Measurements from ENCODE around the gene GRHL1.

GRHL1 gene

DNA sequence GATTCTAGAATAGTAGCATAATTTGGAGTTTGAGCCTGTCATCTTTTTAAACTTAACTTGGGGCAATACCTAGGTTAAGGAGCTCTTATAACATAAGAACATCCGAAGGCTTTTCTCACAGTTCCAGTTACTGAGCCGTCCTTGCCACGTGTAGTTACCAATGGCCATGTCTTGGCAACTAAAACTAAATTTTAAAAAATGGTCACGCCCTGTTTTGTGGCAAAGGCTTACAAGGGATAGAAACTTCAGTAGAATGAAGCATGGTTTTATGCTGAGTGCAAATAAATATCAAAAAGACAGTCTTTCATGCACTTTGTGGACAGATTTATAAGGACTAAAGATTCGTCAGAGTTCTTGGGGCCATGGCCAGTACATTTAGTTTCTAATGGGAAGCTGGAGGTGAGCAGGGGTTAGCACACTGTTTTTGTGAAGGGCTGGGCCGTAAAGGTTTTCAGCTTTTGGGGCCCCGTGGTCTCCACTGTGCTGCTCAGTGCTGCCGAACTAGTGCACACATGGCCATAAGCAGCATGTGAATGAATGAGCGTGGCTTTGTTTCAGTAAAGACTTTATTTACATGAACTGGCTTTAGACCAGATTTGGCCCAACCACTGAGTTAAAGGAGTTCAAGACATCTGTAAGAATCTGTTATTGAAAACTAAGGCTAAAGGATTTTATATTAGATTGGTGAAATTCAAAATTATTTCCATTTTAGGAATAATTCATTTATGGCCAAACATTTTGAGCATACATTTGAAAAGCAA lies 41.1 kb downstream of the GRHL1 start:
- no peak for DNase-seq (ENCODE audit: low read depth in 2 of 3, low spot score in 1 of 3)

DNA sequence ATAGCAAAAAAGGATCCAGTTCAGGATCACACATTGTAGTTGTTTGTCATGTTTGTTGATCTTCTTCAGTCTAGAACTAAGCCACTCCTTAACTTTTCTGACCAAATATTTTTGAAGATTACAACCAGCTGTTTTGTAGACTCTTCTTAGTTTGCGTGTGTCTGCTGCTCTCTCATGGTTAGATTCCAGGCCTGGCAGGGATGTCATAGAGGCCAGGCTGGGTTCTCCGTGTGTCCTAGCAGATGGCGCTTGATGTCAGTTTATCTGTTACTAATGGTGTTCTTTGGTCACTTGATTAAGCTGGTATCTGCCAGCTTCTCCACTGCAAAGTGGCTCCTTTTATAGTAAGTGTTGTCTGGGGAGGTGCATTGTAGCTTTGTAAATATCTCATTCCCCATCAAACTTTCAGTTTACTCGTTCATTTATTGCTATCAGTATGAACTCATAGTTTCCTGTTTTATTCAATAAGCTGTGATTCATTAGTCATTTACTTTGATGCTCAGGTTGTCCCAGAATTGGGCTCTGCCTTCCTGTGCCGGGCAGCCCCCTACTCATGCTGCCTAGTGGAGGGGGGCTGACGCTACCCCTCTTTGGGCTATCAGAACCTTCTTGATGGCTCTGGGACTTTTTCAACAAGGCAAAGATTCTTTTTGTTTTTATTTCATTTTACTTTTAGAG lies 42.1 kb downstream of the GRHL1 start:
- DNase-seq (ENCODE audit: low read depth in 2 of 3, low spot score in 1 of 3) = no peak

DNA sequence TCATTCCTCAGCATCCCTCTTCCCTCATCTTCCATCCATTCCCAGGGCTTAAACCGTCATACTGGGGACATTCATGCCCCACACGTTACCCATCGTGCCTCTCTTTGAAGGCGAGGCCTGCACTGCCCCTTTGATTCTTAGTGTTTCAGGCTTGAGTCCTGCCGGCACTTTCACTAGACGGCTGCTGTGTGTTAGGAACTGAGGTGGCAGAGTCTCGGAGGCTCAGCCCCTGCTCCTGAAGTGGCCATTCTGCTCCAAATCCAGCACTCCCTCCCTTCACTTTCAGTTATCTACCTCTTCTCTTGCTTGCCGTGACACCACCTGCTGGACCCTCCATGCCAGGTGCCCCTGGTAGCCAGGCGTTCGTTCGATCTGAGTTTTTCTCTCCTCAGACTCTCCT lies 43.0 kb downstream of the GRHL1 start:
- no peak for DNase-seq (ENCODE audit: low read depth in 2 of 3, low spot score in 1 of 3)

DNA sequence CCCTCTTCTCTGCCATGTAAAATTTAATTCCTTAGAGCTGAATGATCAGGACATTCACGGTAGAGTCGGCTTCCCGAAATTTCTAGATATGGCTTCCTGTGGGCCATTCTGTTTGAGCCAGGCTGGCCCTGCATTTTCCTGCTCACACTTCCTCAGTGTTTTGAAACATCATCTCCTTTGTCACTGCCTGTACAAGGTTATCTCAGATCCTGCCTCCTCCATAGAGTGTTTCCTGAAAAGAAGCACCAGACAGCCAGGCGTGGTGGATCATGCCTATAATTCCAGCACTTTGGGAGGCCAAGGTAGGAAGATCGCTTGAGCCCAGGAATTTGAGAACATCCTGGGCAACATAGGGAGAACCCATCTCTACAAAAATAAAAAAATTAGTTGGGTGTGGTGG lies 43.6 kb downstream of the GRHL1 start:
- DNase-seq (ENCODE audit: low read depth in 2 of 3, low spot score in 1 of 3) = no peak

DNA sequence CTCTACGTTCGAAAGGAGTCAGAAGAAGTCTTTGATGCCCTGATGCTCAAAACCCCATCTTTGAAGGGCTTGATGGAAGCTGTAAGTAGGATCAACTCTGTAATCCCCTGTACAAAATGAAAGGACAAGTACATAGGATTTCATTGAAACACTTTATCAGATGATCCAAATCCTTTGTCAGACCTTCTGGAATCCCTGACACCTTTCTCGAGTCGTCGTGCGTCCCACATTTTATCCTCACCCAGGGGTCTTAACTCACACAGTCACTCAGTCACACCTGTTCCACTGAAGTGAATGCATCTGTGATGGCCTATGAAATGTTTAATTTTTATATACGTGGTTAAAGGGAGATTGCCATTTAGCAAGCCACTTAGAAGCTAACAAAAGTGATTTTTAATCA lies 44.8 kb downstream of the GRHL1 start:
- DNase-seq (ENCODE audit: low read depth in 2 of 3, low spot score in 1 of 3) = no peak

DNA sequence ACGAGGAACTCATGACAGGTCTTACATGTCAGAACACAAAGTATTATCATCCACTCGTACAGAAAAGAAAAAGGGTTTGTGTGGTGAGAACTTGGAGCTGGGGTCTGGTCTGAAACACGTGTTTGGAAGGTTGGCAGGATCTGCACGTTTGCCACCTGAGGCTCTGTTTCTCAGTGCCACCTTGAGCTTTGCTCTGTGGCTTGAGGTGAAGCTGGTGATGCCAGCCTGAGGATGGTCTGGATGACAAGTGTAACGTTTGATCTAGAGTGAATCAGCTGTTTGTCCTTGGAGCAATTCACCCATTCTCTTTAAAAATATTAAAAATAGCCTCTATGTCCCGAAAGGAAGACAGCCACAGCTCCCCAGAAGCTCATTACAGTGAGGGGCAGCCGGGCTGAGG lies 46.4 kb downstream of the GRHL1 start:
- DNase-seq (ENCODE audit: low read depth in 2 of 3, low spot score in 1 of 3) = no peak

DNA sequence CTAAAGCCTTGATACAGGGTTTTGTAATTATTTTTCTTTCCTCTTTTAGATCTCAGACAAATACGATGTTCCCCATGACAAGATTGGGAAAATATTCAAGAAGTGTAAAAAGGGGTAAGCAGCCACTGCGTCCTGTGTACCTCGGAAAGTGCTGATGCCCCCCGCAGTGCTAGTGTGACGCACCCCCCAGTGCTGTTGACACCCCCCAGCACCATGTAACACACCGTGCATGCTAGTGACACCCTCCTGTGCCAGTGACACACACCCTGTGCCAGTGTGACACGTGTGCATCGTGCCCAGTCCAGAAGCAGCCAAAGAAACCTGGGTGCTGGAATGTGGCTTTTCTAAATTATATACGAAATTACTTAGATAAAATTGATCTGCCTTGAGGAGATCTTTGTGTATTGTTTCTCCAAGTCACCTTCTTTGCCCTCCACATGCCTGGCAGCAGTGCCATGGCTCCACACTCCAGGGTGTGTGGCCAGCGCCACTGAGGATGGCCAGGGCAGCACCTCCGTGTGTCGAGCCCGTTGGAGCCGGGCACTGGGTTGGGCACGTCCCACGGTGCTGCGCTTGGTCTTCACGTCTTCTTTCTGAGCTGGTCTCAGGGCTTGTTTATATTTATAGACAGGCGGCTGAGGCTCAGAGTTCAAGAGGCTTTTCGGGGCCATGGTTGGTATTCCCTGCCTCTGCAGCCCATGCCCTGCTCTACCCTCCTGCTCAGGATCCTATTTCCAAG lies 47.6 kb downstream of the GRHL1 start:
- no peak for DNase-seq (ENCODE audit: low read depth in 2 of 3, low spot score in 1 of 3)

DNA sequence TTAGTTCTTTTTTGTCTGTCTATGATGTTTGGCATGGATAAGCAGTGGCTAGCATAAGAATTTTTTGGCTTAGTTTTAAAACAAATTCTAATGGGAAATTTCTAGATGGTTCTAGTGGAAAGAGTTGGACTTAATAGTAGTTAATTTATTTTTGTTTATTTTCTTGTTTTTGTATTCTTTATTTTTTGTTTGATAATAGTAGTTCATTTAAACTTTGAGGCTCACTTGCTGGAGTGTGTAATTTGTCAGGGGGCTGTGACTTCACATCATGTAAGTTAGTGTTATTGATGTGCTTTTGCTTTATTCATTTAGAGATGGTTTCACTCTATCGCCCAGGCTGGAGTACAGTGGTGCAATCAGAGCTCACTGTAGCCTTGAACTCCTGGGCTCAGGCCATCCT lies 48.2 kb downstream of the GRHL1 start:
- no peak for DNase-seq (ENCODE audit: low read depth in 2 of 3, low spot score in 1 of 3)

DNA sequence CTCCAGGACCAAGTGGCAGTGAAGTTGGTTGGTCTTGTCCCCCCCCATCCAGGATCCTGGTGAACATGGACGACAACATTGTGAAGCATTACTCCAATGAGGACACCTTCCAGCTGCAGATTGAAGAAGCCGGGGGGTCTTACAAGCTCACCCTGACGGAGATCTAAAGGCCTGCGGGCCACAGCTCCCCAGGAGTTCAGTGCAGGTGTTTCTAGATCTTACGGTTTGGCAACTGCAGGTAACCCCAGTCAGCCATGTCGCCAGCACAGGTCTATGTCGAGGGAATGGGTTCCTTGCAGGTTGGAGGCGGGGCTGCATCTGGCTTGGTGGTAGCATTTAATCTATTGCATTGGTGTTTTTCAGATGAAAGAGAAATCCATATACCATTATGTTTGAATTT lies 49.0 kb downstream of the GRHL1 start:
- DNase-seq (ENCODE audit: low read depth in 2 of 3, low spot score in 1 of 3) = no peak

DNA sequence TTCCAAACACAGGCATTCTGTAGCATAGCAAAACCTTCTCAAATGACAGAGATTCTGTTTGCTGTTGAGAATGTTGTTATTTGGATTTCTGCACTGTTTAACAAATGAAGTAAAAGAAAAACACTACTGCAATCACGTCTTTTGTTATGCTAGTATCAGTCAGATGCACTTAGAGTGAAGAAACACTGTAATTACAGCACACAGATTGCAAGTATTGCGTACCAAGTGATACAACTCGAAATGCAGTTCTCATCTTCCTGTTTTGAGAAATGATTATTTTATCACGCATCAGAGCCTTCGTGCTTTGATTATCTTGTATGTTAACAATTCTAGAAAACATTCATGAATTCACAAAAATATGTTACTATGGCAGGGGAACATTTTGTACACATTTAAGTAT lies 50.1 kb downstream of the GRHL1 start:
- no peak for DNase-seq (ENCODE audit: low read depth in 2 of 3, low spot score in 1 of 3)

DNA sequence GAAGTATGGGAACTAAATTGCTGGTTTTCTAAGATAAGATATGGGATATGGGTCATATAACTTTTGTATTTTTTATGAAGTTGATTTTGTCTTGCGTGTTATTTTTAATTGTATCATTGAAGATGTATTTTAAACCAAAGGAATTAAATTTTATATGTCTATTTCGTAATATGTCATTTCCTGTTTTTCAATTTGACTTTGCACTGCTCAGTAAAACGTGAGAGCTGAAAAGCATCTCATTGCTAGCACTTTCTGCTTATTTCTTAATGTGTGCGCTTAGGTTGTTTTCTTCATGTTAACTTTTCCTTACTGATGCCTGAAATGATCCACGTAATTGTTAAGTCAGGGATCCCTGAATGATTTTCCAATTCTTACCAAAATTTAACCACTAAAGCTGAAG lies 50.6 kb downstream of the GRHL1 start:
- no peak for DNase-seq (ENCODE audit: low read depth in 2 of 3, low spot score in 1 of 3)

DNA sequence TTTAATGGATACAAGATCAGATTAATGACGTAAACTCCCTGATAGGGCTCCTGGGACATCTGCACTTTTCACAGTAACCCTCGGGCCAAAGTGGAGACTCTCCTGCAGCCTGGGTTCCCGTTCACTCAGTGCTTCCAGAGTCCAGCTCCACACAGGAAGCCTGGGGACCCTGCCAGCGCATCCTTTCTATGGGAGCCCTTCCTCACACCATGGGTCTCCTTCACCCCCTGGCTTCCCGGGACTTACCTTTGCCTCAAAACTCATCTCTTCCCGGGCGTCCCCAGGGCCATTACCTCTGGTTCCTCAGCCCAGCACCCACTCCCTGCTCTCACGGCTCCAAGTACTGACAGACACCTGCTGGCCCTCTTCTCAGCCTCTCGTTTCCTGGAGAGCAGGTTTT lies 51.2 kb downstream of the GRHL1 start:
- DNase-seq (ENCODE audit: low read depth in 2 of 3, low spot score in 1 of 3) = no peak

DNA sequence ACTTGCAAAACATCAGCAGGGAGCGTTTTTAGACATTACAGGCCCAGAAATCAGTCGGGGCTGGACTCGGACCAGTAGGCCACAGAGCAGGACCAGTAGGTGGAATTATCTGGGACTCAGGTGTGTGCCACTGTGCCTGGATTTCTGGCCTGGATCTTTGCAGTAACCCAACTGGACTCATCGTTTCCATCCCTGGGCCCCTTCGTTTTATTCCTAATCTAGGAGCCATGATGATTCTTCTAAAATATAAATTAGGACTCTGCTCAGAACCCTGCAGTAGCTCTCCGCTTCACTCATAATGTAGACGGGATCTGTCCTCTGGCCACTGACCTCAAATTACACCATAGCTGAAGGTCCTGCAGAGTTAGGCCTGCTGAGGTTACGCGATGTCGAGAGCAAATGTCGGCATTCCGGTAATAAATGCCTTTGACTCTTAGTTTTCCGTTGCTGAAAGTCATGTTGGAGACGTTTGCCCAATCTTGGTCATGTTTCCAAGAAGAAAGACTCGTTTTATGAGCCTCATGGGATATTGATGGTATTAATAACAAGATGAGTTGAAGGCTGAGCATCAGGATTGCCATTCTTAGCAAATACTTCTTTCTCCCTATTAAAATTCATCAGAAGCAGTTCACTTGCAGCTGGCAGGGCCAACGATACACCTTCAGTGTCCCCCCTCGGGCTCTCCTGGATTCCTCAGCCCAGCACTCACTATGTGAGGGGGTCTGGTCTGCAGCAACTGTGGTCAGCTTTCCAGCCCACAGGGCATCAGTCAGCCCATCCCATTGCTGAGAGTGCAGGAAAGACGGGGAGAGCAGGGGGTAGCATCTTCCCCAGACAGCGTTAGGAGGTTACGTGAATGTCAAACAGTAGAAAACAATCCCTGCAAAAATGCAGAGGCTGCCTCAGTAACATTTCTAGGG lies 52.0 kb downstream of the GRHL1 start:
- no peak for DNase-seq (ENCODE audit: low read depth in 2 of 3, low spot score in 1 of 3)

DNA sequence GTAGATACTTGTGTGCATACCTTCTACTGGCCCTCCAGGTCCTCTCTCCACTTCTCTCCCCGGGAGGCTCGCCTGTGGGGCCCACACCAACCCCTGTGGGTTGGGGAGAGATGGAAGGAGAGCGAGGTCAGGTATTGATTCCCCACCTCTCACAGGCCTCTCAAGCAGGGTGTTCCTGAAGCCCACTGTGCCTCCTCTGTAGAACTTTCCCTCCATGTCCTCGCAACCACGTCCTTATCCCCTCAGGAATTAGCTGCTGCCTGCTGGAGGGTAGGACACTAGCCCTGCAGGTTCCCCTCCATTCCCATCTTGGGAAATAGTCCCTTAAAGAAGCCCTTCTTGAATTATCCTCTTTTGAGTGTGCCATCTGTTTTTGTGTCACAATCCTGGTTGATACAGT lies 52.9 kb downstream of the GRHL1 start:
- DNase-seq (ENCODE audit: low read depth in 2 of 3, low spot score in 1 of 3) = no peak

DNA sequence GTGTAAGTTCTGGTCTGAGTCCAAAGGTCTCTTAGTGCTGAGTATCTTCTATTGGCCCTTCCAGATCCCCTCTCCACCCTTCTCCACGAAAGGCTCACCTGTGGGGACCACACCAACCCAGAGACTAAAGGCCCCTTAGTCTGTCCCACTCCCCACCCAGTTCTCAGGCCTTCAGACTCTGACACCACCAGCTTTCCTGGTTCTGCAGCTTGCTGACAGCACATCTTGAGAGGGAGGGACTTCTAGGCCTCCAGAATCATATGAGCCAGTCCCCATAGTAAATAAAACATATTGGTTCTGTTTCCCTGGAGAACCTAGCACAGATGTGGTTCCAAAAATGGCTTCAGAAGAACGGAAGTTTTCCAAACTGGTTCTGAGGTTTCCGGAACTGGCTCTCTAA lies 53.3 kb downstream of the GRHL1 start:
- no peak for DNase-seq (ENCODE audit: low read depth in 2 of 3, low spot score in 1 of 3)

DNA sequence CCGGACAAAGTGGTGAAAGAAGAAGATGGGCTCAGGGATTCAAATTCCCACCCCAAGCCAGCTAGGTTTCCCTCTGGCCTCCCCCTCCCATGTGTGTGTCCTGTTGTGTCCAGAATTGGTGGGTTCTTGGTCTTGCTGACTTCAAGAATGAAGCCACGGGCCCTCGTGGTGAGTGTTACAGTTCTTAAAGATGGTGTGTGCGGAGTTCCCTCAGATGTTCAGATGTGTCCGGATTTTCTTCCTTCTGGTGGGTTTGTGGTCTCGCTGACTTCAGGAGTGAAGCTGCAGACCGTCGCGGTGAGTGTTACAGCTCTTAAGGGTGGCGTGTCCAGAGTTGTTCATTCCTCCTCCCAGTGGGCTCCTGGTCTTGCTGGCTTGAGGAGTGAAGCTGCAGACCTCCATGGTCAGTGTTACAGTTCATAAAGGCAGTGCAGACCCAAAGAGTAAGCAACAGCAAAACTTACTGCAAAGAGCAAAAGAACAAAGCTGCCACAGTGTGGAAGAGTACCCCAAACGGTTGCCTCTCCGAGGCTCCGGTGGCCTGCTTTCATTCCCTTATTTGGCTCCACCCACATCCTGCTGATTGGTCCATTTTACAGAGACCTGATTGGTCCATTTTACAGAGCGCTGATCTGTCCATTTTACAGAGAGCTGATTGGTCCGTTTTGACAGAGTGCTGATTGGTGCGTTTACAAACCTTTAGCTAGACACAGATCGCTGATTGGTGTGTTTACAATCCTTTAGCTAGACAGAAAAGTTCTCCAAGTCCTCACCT lies 54.2 kb downstream of the GRHL1 start:
- no peak for DNase-seq (ENCODE audit: low read depth in 2 of 3, low spot score in 1 of 3)

DNA sequence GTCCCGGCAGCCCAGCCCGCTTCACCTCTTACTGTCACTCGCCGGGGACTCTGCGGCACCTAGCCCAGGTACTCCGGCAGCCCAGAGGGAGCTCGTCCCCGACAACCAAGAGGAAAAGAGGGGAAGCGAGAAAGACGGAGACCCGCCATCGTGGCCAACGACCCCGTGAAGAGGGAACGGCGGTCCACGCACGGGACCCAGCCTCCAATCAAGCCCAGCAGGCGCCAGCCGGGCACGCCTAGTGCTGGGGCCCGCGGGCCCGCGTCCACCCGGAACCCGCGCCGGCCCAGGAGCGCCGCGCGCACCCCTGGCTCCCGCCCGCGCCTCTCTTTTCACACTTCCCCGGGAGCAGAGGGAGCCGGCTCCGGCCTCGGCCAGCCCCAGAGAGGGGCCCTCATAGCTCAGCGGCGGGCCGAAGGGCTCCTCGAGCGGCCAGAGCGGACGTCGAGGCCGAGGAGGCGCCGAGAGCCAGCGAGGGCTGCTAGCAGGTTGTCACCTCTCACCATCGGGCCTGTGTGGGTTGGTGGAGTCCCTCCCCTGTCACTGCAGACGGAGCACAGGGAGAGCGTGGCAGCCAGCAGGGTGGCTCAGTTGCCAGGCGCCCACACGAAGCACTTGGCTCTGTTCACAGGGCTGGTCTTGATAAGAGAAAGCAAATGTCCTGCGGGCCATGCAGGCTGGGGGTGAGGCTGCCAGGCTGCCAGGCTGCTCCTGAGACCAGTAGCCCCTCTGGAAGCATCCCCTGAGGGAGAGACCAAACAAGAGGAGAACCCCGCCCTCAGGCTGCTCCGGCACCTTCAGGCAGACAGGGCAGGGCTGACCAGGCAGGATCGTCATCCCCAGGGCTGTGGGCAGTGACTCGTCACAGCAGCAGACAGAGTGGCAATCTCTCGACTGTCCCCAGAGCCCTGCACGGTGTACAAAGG lies 55.0 kb downstream of the GRHL1 start:
- no peak for DNase-seq (ENCODE audit: low read depth in 2 of 3, low spot score in 1 of 3)

DNA sequence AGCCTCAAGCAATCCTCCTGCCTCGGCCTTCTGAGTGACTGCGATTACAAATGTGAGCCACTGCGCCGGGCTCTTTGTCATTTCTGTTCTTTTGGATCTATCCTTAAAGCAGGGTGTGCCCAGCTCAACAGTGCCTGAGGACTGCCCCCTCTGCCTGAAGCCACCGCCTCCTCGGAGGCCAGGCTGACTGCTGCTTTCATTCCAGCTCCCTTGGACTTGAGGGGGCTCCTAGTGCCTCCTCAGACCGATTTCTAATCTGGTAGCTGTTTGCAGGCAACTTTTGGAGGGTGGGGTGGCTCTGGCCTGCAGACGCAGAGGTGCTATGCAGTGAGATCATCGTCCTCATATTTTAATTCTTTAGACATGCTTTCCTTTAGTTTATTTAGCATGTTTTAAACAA lies 55.9 kb downstream of the GRHL1 start:
- no peak for DNase-seq (ENCODE audit: low read depth in 2 of 3, low spot score in 1 of 3)
